ENCODE data around the gene LIPC. TPM values are rescaled to one million over a fixed set of nuclear protein-coding genes. Genes with fewer than 3 reads are reported as not detected.

Gene LIPC
- total and polyA plus RNA-seq, 2 experiments from 2014 or later: not detected

- Histone ChIP-seq H3F3A (replicated peaks; ENCODE audit: low read depth) (no peaks in the 10 kb centered on the region), H4K20me1 (replicated peaks; ENCODE audit: insufficient read depth) (no peaks in the 10 kb centered on the region), H3K79me2 (replicated peaks; ENCODE audit: insufficient read depth) (no peaks in the 10 kb centered on the region), H3K27me3 (ENCODE audit: insufficient read depth) (no peaks in the 10 kb centered on the region), H3K4me3 (no peak overlapping the region), H2AFZ (no peak overlapping the region), H3K9me2 (ENCODE audit: insufficient read depth) (no peaks in the 10 kb centered on the region), H3K27ac (ENCODE audit: low read depth) (no peak overlapping the region), H3K4me1 (ENCODE audit: insufficient read depth) (no peaks in the 10 kb centered on the region), H3K36me3 (ENCODE audit: insufficient read depth) (no peaks in the 10 kb centered on the region), H3K4me2 (no peak overlapping the region)
- DNase-seq (ENCODE audit: low spot score) (no peak), ATAC-seq (no peak)
- H3K27ac Mint-ChIP-seq: no peak overlapping the region
- TF ChIP-seq, protein P1, sequence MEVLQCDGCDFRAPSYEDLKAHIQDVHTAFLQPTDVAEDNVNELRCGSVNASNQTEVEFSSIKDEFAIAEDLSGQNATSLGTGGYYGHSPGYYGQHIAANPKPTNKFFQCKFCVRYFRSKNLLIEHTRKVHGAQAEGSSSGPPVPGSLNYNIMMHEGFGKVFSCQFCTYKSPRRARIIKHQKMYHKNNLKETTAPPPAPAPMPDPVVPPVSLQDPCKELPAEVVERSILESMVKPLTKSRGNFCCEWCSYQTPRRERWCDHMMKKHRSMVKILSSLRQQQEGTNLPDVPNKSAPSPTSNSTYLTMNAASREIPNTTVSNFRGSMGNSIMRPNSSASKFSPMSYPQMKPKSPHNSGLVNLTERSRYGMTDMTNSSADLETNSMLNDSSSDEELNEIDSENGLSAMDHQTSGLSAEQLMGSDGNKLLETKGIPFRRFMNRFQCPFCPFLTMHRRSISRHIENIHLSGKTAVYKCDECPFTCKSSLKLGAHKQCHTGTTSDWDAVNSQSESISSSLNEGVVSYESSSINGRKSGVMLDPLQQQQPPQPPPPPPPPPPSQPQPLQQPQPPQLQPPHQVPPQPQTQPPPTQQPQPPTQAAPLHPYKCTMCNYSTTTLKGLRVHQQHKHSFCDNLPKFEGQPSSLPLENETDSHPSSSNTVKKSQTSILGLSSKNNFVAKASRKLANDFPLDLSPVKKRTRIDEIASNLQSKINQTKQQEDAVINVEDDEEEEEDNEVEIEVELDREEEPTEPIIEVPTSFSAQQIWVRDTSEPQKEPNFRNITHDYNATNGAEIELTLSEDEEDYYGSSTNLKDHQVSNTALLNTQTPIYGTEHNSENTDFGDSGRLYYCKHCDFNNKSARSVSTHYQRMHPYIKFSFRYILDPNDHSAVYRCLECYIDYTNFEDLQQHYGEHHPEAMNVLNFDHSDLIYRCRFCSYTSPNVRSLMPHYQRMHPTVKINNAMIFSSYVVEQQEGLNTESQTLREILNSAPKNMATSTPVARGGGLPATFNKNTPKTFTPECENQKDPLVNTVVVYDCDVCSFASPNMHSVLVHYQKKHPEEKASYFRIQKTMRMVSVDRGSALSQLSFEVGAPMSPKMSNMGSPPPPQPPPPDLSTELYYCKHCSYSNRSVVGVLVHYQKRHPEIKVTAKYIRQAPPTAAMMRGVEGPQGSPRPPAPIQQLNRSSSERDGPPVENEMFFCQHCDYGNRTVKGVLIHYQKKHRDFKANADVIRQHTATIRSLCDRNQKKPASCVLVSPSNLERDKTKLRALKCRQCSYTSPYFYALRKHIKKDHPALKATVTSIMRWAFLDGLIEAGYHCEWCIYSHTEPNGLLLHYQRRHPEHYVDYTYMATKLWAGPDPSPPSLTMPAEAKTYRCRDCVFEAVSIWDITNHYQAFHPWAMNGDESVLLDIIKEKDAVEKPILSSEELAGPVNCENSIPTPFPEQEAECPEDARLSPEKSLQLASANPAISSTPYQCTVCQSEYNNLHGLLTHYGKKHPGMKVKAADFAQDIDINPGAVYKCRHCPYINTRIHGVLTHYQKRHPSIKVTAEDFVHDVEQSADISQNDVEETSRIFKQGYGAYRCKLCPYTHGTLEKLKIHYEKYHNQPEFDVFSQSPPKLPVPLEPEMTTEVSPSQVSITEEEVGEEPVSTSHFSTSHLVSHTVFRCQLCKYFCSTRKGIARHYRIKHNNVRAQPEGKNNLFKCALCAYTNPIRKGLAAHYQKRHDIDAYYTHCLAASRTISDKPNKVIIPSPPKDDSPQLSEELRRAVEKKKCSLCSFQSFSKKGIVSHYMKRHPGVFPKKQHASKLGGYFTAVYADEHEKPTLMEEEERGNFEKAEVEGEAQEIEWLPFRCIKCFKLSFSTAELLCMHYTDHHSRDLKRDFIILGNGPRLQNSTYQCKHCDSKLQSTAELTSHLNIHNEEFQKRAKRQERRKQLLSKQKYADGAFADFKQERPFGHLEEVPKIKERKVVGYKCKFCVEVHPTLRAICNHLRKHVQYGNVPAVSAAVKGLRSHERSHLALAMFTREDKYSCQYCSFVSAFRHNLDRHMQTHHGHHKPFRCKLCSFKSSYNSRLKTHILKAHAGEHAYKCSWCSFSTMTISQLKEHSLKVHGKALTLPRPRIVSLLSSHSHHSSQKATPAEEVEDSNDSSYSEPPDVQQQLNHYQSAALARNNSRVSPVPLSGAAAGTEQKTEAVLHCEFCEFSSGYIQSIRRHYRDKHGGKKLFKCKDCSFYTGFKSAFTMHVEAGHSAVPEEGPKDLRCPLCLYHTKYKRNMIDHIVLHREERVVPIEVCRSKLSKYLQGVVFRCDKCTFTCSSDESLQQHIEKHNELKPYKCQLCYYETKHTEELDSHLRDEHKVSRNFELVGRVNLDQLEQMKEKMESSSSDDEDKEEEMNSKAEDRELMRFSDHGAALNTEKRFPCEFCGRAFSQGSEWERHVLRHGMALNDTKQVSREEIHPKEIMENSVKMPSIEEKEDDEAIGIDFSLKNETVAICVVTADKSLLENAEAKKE (CRISPR knock-in tag; IDR thresholded peaks at IDR 0.05): no peak
- TF ChIP-seq ETS1 (IDR thresholded peaks at IDR 0.05) (no peak), EZH2 (IDR thresholded peaks at IDR 0.05; ENCODE audit: low read depth, unreplicated experiment) (no peak), JUNB (IDR thresholded peaks at IDR 0.05; ENCODE audit: unreplicated experiment) (no peak), NANOG (IDR thresholded peaks at IDR 0.05; ENCODE audit: borderline replicate concordance) (no peak), REST (IDR thresholded peaks at IDR 0.05; ENCODE audit: unreplicated experiment) (no peak), ZNF331 (CRISPR knock-in tag; IDR thresholded peaks at IDR 0.05; ENCODE audit: low read depth) (no peak)
- H3K36me3 Mint-ChIP-seq (ENCODE audit: low read depth): no peaks in the 10 kb centered on the region
- H3K4me3 Mint-ChIP-seq: no peak overlapping the region
- peaks cover 8% of the 10 kb centered on the region for H3K27me3 Mint-ChIP-seq (ENCODE audit: insufficient read depth, low read depth, poor library complexity)
- H3K4me1 Mint-ChIP-seq: no peaks in the 10 kb centered on the region
- H3K9me3 Mint-ChIP-seq: no peaks in the 10 kb centered on the region
Observed at GRCh38 chr15:58576657-58577056, 144.9 kb downstream of the LIPC start.
